ENCODE measurements around the gene COX7A1.

GRCh38 chr19:36120092-36120983 lies 31.9 kb downstream of the COX7A1 start:
- TF ChIP-seq POLR2A (IDR thresholded peaks at IDR 0.05; ENCODE audit: low read depth, low read length): 0 out of 2 replicates have a peak, but pooled peaks have one; percentile 13
- no peak for TF ChIP-seq CTCF (IDR thresholded peaks at IDR 0.05 in 2 of 3, conservative IDR thresholded peaks at IDR 0.05 in 1 of 3; ENCODE audit: control insufficient read depth in 2 of 3, extremely low read depth in 1 of 3, insufficient read depth in 1 of 3, low read depth in 3 of 3, low read length in 3 of 3)
- no peak for TF ChIP-seq STAT3 (IDR thresholded peaks at IDR 0.05; ENCODE audit: low read depth, low read length)
- TF ChIP-seq MEF2A (IDR thresholded peaks at IDR 0.05; ENCODE audit: insufficient read depth, low read depth, low read length): no peak
- TF ChIP-seq MXI1 (IDR thresholded peaks at IDR 0.05; ENCODE audit: low read depth, low read length): no peak
- no peak for TF ChIP-seq FOXK2 (IDR thresholded peaks at IDR 0.05)

Measured in GM12878 (cell line).